DLD1 (cell line): Measurements from ENCODE around the gene AP1G2.
"Not testable (repeated sequence)": the region's sequence is repeated elsewhere in the genome, so short reads cannot be mapped to it uniquely, and the experiment has no call there.

Source experiments
- in situ Hi-C: cut with HindIII; loops from 2 replicates; pipeline ENCODE4 v1.10.0; 2017; ENCODE audit warnings: low sequenced_read_pairs

The AP1G2 gene

GRCh38 chr14:23567186-23568020, at the start of gene AP1G2:
TSS of gene AP1G2 (minus strand) at chr14:23567791. CDS start at chr14:23567314, 477 bp downstream.
- in situ Hi-C loops, result no loop called here

GRCh38 chr14:23615856-23616255, 48.3 kb upstream of the AP1G2 start:
- in situ Hi-C loops, result no loop called here

- in situ Hi-C loops, result no loop called here
These were observed 46.8 kb upstream of the AP1G2 start for GRCh38 chr14:23614395-23614828.

GRCh38 chr14:23613242-23614070, 45.9 kb upstream of the AP1G2 start:
- in situ Hi-C loops, result no loop called here

- in situ Hi-C loops, result no loop called here
These were observed 45.2 kb upstream of the AP1G2 start for GRCh38 chr14:23612802-23613201.

- in situ Hi-C loops, result no loop called here
These were observed 44.8 kb upstream of the AP1G2 start for GRCh38 chr14:23612354-23612732.

GRCh38 chr14:23610815-23611289, 43.3 kb upstream of the AP1G2 start:
- in situ Hi-C loops, result no loop called here

GRCh38 chr14:23610090-23610814, 42.7 kb upstream of the AP1G2 start:
- in situ Hi-C loops, result no loop called here

- in situ Hi-C loops, result not testable (repeated sequence)
These were observed 42.0 kb upstream of the AP1G2 start for GRCh38 chr14:23609411-23610089.

GRCh38 chr14:23609001-23609400, 41.4 kb upstream of the AP1G2 start:
- in situ Hi-C loops, result no loop called here

GRCh38 chr14:23608454-23608853, 40.9 kb upstream of the AP1G2 start:
- in situ Hi-C loops, result no loop called here

GRCh38 chr14:23605931-23606585, 38.5 kb upstream of the AP1G2 start:
- in situ Hi-C loops, result no loop called here

- in situ Hi-C loops, result no loop called here
These were observed 37.1 kb upstream of the AP1G2 start for GRCh38 chr14:23604675-23605170.

GRCh38 chr14:23604148-23604547, 36.6 kb upstream of the AP1G2 start:
- in situ Hi-C loops, result no loop called here

GRCh38 chr14:23603103-23603502, 35.5 kb upstream of the AP1G2 start:
- in situ Hi-C loops, result no loop called here

GRCh38 chr14:23602181-23603095, 34.8 kb upstream of the AP1G2 start:
- in situ Hi-C loops, result no loop called here

- in situ Hi-C loops, result no loop called here
These were observed 34.2 kb upstream of the AP1G2 start for GRCh38 chr14:23601845-23602180.

- in situ Hi-C loops, result no loop called here
These were observed 33.8 kb upstream of the AP1G2 start for GRCh38 chr14:23601424-23601823.

- in situ Hi-C loops, result no loop called here
These were observed 33.2 kb upstream of the AP1G2 start for GRCh38 chr14:23600806-23601205.
